GM18867 (cell line): Measurements from ENCODE around the gene CEP41.

Experiments
- ATAC-seq: cut with Tn5 transposase; IDR thresholded peaks from one replicate; pipeline ENCODE4 v1.9.1; 2021; ENCODE audit warnings: mild to moderate bottlenecking, moderate library complexity; ENCODE audit not compliant: unreplicated experiment

CEP41 gene

DNA sequence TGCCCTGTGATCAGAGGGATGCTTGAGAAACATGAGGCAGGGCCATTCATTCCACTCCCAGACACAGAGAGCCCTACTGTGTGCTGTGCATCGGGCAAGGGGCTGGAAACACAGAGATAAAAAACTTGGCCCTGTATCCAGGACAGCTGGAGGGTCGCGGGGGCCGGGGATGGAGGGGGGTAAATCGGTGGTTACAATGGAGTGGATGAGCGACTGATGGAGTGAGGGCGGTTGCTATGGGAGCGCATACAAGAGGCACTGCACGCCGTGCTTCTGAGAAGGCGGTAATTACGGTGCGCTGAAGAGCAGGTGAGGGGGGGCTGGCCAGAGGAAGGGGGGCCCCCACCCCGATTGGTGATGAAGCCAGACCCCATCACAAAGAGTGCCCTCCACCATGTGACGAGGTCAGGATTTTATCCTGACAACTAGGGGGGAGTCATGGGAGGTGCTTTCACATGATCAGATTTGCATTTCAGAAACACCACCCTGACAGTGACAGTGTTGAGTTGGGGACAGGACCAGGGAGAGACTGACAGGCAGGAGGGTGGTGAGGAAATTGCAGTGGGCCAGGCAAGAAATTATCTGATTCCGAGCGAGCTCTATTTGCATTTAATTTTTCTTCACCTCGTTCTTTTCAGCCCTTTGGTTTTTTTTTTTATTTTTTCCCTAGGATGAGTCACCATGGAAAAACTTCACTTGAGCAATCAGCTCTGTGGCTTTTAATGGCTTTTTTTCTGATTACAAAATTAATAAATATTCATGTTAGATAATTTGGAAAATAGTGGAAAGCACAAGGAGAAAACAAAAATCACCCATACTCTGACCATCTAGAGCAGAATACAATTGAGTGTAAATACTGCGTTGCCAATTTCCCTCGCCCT, 88.4 kb downstream of the CEP41 start:
- ATAC-seq = no peak

DNA sequence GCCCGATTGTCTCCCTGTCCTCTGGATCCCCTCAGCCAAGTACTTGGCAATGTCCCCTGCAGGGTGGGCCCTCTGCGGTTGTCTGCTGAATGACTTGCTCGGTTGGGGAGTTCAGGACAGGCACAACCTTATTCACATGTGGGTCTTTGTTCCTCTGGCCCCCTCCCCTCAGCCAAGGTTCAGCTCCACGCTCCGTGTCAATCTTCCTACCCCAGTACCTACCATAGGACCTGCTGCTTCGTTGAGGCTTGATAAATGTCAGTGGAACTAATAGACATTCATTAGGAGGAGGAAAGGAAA, 89.1 kb downstream of the CEP41 start:
- no peak for ATAC-seq

DNA sequence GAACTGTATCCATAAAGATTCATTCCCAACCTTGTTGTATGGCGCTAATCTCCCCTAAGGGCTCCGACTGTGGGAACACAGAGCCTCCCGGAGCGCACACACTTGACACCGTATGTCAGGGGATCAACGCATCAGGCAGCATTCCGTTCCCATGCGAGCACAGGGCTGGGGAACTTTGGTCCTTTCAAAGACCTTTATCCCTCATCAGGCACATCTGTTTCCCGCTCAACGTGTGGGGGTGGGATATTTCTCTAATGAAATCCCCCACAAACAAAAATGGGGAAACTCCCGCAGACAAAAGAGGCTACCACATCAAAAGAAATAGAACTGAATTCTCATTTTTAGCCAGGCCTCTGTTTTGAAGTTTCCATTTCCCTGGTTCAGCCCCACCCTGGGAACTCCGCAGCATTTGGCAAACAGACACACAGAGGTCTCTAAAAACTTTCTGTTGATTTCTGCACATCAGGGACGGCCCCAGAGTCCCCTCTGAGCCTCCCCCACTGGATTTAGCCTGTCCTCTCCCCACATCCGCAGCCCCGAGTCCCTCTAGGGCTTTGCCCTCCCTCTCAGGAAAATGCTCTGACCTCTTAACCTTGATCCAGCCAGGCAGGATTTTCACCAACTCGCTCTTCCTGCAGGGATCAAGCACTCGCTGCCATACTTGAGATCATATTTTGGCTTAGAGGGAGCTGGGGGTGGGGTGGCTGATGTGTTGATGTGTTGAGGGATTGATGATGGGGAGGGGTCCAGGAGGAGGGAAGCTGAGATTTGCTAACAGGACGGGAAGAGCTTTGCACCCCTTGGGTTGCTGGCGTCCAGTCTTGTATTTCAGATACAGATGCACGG, 89.6 kb downstream of the CEP41 start:
- no peak for ATAC-seq

DNA sequence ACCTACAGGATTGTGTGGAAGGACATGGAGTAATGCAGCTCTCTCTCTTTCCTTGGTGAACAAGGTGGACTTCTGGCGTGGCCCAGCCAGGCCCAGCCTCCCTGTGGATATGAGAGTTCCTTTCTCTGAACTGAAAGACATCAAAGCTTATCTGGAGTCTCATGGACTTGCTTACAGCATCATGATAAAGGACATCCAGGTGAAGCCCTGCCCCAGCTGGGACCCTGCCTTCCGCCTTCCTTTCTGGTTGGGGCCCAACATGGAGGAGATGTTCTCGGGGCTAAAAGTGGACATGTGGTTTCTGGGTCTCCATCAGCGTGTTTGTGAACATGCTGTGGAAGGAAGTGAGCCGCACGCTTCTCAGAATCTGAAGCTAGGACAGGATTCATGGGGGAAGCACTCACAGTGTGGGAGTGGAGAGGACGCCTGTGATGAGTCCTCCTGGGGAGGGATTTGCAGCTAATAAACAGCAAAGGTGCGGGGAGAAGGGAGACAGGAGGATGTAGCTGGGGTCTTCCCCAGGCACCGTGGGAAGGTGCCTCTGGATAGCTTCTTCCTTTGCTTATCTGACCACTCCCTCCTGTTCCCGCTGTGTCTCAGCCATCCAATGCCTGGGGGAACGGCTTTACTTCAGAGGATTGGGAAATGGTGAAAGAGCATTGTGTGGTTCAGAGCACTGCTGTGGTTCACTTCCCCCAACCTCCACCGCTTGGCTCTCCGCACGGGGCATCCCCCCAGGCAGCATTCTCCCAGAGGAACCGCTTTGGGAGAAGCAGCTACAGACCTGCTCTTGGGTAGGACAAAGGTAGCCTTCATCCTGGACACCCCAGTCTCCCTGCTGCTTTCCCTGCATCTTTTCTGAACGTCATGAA, 90.7 kb downstream of the CEP41 start:
- ATAC-seq = no peak

DNA sequence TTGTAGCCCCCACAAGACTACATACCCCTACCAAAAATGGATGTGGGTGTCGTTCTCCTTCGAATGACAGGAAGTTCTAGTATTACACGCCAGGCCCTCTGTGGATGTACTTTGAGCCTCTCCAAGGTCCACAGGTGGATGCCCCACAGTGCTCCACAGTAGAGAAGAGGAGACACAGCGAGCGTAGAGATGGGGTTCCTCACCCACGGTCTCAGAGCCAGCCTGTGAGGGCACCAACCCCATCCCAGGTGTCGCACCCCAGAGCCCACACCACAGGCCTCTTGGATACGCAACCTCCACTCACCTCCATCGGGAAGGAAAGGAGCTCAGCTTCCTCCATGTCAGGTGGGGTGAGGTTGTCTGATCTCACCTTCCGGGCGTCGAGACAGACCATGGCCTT, 93.9 kb downstream of the CEP41 start:
- no peak for ATAC-seq

DNA sequence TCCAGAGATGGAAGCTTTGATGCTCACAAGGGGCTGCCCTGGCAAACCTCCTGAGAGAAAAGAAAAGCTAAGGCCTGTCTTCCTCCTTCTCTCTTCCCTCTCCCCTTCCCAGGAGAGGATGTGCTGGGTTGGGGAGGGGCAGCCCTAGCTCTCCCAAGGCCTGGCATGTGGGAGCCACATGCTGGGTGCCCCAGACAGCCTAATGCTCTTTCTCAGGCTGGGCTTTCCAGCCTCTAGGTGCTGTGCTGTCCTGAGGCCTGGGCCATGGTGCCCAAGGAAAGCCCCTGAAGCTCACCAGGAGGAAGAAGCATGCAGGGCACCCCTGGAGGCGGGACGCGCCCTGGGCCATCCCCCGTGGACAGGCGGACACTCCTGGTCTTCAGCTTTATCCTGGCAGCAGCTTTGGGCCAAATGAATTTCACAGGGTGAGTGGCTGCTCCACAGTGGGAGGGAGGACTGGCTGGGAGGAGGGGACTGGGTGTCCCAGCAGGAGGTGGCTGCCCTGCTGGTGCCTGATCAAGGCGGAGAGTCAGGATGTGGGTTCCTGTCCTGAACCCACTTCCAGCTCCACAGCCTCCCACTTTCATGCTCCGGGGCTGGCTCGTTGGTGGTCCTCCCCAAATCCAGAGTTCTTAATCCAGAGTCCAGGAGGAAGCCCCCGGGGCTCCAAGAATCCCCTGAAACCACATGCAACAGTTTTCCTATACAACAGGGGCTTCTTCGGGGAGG, 94.5 kb downstream of the CEP41 start:
- no peak for ATAC-seq

DNA sequence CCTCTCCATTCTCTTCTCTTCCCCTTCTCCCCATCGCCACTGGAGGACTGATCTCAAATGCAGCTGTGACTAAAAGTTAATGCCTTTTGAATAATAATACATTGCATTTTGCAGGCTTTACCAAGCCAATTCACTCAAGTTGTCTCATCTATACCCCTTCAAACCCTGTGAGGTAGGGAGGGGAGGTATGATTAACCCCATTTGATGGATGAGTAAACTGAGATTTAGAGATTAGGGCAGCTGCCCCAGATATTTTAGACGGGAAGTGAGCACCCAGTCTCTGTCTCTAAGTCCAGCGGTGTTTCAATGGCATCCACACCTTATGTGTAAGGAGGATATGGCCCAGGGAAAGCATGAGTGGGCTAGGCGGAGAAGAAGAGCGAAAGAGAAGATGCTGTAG, 95.1 kb downstream of the CEP41 start:
- no peak for ATAC-seq

DNA sequence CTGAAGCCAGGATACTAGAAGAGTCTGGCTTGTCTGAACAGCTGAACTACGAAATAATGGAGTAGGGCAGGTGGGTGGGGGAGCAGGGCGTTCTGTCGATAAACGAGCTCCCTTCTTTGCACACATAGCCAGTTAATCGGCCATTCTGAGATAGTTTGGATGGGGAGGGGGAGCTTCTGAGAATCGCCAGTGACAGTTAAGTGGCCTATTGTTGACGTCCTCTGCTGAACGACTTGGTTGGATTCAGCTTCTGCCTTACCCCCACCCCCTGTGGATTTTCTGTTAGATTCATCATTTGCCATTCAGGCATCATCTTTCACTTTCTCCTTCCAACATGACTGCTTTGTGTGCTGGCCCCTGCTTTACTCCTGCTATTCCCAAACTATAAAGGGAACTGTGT, 95.7 kb downstream of the CEP41 start:
- ATAC-seq = no peak

DNA sequence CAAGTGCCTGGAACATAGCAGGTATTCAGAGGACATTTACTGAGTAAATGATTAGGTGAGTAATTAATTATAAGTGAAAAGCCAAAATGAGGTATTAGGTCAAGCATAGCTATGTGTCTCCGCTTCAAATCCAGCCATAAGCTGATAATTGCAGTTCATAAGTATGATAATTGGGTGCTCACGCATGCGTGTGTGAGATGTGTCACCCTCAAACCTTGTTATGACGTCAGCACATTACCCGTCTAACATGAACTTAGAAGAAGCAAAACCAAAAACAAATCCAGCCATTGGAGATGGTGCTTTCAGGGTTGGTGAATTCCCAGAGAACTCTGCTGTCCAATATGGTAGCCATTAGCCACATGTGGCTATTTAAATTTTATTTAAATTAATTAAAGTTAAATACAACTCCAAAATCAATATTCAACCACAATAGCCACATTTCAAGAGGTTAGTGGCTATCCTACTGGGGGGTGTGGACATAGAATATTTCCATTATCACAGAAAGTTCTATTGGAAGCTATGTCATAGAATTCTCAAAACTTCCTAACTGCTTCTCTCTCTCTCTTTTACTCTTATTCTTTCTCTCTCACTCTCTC, 96.4 kb downstream of the CEP41 start, which contains the start of gene CPA5:
Gene CPA5 (plus strand): TSS at position 546 of the 596 bp plus-strand sequence. CDS start 1,670 bp downstream, outside the sequence.
- ATAC-seq = no peak
